ENCODE results near the gene RCOR2. TPM values are rescaled to one million over a fixed set of nuclear protein-coding genes. Genes with fewer than 3 reads are reported as not detected.

Gene RCOR2
- total RNA-seq, 2 donors from 2014 or later = 2.3 to 8.3 TPM

DNA sequence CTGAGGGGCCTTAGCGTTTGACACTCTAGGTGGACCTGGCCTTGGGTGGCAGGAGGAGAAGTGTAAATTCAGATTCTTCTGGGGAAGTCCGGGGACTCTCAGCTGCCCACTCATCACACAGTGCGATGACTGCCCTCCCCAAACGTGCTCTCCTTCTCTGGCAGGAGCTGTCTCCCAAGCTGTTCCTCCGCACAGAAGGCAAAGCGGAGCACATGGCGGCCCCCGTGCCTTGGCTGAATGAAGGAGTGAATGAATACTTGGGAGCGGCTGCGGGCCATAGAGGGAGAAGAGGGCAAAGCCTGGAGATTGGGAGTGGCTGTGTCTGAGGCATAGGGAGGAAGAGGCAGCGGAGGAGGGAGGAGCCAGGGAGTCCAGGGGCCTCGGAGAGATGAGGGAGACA lies 14.9 kb upstream of the RCOR2 start:
- DNase-seq = no peak
- no peak for ATAC-seq

DNA sequence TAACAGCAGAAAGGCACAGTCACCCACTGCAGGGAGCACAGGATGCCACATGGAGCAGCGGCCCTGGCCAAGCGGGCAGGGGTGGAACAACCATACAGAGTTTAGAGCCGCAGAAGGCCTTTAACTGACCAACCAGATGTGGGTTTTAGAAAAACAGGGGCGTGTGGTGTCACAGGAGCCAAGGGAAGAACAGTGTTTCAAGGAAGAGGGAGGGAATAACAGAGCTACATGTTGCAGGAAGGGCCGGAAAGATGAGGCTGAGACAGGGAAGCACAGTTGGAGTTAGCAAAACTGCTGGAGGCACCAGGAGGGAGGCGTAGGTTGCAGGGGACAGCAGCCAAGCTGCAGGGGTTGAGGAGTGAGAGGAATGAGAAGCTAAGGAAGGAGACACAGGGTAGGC lies 14.1 kb upstream of the RCOR2 start:
- no peak for DNase-seq
- intact Hi-C loops (cut with DNase I) = no loop called here

More for the DNA sequence above, 14.9 kb upstream of the RCOR2 start:
- intact Hi-C loops (cut with DNase I) = no loop called here

DNA sequence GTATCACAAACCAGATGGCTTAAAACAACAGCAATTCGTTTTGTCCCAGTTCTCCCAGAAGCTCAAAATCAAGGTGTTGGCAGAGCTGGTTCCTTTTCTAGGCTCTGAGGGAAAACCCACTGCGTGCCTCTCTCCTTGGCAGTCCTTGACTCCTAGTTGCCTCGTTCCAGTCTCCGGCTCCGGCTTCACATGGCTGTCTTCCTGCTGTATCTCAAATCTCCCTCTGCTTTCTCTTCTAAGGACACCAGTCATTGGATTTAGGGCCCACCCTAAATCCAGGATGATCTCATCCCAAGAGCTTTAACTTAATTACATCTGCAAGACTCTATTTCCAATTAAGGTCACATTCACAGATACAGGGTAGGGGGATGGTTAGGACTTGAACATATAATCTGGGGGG lies 12.7 kb upstream of the RCOR2 start:
- no peak for ATAC-seq
- no peak for DNase-seq
- intact Hi-C loops (cut with DNase I) = no loop called here

More for the DNA sequence above, 14.1 kb upstream of the RCOR2 start:
- no peak for ATAC-seq

DNA sequence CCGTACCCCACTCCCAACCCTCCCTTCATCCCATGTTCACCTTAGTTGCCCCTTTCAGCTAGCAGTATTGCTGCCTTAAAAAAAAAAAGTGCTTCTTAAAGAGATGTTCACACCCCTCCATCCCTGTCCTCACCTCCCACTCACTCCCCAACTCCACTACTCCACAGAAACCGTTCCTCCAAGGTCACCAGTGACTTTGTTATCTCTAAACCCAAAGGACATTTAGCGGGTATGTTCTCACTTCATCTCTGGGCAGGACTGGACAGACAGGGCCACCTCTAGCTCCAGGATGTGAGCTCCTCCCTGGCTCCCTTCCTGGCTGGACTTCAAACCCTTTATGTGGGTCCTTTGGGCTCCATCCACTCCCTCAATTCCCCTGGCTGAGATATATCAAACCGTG lies 6.4 kb upstream of the RCOR2 start:
- DNase-seq (no peak), ATAC-seq (no peak)
- intact Hi-C loops (cut with DNase I) = loop anchor here in 1 of 2 donors (5.0 kb wide), 1 partner anchor 411 kb away; no protein-coding TSS in a partner anchor

DNA sequence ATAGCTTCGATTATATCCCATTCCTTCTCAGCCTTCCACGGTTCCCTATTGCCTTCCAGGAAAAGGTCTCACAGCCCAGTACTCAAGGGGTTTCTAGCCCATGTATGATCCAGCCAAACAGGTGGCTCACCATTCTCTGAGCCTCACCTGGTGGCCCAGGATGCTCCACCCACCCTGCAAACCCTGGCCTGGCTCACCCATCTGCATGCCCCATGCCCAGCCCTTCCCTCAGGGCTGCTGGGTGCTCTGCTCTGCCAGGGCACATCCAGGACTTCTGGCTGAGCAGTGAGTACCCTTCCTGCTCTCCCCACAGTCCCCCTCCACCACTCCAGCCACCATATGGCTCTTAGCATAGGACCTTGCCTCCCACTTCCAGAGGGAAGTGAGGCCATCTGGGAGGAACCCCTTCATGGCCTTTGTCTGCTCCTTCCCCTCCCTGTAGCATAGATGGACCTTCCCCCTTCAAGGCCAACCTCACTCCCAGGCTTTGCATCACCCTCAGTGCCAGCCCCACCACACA lies 5.8 kb upstream of the RCOR2 start:
- ATAC-seq (no peak), DNase-seq (no peak)
- intact Hi-C loops (cut with DNase I) = loop anchor here in 1 of 2 donors (5.0 kb wide), 1 partner anchor 410 kb away; no protein-coding TSS in a partner anchor

DNA sequence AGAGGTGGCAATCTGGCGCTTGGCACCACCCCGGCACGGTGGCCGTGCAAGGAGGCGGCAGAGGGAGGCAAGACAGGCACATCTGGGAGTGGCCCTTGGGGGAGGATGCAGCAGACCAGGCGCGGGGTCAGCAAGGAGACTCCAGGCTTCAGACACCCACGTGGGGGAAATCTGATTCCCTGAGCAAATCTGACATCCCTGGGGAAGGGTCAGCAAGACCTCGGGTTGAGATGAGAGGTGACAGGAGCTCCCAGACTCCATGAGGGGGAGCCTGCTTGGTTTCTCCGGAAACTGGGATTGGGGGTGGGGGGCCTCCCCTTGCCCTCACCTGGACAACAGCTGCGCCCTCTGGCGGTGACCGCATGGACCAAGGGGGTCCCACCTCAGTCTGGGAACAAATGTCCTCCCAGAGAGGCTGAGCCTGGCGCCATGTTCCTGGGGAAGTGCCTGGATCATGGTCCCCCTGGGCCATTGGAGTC lies 4.0 kb upstream of the RCOR2 start:
- ATAC-seq (no peak), DNase-seq (no peak)

DNA sequence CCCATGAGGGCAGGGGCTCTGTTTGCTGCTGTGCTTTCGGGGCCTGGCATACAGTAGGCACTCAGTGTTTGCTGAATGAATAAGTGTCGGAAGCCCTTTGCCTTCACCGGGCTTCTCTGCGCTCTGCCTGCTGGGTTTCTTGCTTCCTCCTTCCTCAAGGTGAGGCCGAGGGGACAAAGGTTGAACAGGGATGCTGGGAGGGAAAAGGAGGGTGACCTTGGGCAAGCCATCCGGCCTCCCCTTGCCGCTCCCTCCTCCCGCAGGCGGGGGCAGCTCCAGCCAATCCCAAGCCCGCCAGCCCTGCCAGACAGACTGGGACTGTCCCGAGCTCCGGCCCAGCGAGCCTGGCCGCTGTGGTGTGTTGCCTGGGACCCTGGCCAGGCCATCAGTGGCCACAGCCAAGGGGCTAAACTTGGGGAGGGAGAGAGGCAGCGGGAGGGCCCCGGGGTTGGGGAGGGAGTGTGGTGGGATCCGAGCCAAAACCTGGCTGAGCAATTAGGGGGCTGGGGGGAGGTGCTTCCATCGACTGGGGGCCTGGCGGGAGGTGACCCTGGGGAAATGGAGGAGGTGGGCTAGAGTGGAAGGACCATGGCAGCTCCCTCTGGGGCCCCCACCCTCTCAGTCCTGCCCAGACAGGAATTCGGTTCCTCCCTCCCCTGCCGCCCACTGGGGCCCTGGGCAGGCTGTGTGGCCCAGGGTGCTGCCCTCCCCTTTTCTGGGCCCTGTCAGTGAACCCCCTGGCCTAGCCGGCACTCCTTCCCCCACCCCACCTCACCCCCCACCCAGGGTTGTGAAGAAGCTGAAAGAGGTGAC lies 3.4 kb upstream of the RCOR2 start:
- DNase-seq = peak; percentile 87
- ATAC-seq = peak; percentile 71 to 75
- intact Hi-C loops (cut with DNase I) = loop anchor here in 1 of 2 donors (5.0 kb wide), 1 partner anchor 408 kb away; no protein-coding TSS in a partner anchor

More for the DNA sequence above, 4.0 kb upstream of the RCOR2 start:
- intact Hi-C loops (cut with DNase I) = loop anchor here in 1 of 2 donors (5.0 kb wide), 1 partner anchor 409 kb away; no protein-coding TSS in a partner anchor

DNA sequence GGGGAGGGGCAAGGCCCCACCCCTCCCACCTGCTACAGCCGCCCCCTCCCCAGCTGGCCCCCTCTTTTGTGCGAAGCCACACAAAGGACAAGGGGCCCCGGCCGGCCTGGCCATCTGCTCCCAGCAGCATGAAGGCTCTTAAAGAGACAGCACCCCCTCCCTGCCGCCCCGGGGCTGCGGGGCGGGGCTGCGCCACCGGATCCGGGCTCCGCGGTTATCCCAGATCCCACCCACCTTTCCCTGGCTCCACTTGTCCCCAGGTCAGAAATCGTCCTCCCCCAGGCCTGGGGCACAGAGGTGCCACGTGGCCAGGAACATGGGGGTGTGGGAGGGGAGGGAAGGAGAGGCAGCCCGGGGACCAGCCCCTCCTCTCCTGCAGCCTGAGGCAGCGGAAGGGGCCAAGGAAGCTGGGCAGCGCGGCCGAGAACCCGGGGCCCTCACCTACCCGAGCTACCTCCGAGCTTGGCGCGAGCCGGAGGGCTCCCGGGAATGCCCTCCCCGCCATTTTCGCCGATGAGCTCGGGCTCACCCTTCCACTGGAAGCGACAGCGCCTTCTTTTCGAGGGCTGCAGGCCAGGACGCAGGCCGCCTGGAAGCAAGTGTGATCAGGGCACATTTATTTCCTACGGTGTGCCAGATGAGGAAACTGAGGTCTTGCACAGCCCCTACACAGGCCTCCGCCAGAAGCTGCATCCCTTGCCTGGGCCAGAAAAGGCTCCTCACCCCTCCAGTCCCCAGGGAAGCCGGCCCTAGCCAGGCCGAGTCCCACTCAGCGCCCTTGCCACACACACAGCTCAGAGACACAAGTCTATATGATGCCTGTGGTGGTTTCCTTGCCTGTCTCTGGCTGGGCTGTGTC lies 2.5 kb upstream of the RCOR2 start:
- intact Hi-C loops (cut with DNase I) = loop anchor here in 1 of 2 donors (5.0 kb wide), 1 partner anchor 407 kb away; no protein-coding TSS in a partner anchor
- peak; percentile 8 to 33 for ATAC-seq
- DNase-seq = peak; percentile 64

DNA sequence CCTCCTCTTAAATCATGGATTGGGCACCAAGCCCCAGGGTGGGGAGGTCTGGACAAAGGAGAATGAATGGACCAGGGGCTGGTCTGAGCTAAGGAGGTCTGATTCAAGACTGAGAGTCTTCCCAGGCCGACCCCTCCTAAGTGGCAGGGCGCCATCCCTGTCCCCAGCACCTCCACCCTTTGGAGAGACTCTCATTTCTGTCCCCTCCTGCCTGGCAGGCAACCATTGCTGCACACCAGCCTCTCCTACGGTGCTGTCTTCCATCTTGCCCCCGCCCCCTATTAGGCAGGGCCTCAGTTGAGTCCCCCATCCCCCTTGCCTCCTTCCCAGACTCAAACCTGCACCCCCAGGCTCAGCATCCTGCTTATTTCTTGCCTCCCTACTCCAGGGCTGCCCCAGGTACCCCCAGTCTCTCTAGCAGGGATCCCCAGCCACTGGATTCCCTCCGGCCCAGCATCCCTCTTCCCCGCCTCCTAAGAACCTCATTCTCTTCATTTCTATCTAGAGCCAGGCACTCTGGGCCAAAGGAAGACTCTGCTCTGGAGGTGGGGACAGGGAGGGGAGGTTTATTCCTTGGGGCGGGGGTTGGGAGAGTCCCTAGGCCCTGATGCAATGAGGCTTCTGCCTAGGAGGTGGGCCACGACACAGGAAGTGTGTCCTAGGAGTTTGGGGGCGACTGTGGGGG lies 1.7 kb upstream of the RCOR2 start:
- ATAC-seq (no peak), DNase-seq (no peak)
- intact Hi-C loops (cut with DNase I) = no loop called here

DNA sequence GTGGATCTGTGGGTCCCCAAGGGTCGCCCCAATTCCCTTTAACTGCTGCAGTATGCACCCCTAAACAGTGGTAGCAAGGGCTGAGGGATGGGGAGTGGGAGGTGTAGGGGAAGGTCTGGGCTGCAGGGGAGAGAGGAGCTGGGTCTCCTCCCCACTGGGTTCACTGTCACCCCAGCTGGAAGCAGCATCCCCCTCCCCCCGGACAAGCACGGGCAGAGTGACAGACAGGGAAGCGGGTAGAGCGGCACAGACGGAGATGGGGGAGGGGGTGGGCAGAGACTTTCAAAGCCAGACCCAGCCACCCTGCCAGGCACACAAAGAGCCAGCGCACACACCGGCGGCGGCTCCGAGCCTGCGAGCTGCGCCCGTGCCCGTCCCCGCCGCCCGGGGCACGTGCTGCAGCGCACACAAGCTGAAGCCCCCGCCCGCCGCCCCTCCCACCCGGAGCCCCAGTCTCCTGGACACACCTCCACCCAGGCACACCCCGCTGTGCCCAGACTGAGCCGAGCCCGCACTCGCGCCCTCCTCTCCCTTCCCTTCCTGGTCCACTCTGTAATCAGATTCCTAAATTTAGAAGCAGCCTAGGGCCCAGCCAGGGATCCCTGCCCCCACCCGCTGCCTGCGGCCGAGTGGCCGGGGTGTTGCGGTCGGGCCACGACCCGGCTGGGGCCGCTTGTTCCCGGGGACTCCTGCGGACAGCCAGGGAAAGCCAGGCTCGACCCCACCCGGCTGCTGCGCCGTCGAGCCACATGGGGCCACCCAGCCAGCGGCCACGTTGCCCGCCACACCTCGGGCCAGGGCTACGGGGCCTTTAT lies 935 bp upstream of the RCOR2 start:
- DNase-seq (peak; percentile 74), ATAC-seq (peak; percentile 56 to 59)

DNA sequence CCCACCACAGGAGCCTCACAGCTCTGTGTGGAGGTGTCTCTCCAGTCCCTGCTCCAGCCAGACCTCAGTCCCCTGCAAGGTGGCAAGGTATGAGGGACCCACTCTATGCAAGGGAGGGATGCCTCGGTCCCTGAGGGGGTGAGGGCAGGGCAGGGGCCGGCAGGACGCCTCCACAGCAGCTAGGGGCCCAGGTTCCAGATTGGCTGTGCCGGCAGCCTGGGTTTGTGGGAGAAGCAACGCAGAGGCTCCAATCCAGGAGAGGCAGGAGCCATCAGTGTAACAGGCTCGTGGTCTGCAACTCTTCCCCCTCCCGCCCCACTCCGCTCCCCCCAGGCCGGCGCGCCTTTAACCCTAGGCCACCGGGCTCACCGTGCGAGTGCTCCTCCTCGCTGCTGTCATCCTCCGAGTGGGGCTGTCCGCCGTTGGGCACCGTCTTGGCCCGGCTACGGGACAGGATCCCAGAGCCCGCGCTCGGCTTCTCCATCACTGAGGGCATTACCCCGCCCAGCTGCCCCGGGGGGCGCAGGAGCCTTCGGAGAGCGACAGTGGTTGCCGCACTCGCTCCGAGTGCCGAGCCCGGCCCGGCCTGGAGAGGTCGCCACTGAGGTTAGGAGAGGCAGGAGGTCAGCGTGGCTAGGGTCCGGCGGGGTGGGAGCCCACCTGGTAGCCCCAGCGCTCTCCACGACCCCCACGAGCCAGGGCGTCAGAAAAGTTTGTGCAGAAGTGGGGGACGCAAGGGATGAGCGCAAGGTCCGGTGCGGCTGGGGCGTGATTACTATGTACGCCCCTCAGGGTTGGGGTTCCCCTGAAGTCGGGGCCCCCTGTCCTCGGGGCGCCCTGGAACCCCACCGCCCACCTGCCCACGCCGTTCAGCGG lies 765 bp downstream of the RCOR2 start:
- intact Hi-C loops (cut with DNase I) = no loop called here
- DNase-seq = peak; percentile 55
- ATAC-seq = no peak

More for the DNA sequence above, 935 bp upstream of the RCOR2 start:
- intact Hi-C loops (cut with DNase I) = no loop called here

DNA sequence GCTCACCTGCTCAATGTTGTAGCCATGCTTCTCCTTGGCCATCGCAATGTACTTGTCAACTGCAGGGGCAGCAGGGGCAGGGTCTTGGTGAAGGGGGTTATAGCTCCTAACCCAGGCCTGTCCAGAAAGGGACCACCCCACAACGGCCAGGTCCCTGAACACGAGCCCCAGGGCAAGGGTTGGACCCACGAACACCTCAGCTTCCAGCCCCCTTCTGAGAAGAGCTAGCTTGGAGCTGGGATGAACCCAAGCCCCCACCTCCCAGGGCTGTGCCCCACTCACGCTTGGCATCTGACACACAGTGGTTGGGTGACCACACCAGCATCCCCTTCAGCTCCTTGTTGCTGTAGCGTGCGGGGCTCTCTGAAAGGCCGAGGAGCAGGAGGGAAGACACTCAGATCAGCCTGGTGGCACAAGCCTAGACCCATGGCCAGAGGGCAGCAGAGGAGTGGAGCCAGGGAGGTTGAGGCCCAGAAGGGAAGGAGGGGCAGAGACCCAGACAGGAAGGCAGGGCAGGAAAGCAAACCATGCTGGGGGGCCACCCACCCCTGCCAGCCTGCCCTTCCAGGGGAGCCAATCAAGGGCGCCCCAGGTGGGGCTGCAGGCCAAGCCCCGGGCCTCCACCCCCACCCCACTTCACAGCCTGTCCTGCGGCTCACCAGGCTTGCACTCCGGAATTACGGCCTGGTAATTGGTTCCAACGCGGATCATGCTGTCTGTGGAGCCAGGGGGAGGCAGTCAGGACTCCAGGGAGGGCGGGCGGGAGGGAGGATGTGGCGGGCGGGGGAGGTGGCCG lies 1.9 kb downstream of the RCOR2 start:
- DNase-seq (no peak), ATAC-seq (no peak)
- intact Hi-C loops (cut with DNase I) = no loop called here

DNA sequence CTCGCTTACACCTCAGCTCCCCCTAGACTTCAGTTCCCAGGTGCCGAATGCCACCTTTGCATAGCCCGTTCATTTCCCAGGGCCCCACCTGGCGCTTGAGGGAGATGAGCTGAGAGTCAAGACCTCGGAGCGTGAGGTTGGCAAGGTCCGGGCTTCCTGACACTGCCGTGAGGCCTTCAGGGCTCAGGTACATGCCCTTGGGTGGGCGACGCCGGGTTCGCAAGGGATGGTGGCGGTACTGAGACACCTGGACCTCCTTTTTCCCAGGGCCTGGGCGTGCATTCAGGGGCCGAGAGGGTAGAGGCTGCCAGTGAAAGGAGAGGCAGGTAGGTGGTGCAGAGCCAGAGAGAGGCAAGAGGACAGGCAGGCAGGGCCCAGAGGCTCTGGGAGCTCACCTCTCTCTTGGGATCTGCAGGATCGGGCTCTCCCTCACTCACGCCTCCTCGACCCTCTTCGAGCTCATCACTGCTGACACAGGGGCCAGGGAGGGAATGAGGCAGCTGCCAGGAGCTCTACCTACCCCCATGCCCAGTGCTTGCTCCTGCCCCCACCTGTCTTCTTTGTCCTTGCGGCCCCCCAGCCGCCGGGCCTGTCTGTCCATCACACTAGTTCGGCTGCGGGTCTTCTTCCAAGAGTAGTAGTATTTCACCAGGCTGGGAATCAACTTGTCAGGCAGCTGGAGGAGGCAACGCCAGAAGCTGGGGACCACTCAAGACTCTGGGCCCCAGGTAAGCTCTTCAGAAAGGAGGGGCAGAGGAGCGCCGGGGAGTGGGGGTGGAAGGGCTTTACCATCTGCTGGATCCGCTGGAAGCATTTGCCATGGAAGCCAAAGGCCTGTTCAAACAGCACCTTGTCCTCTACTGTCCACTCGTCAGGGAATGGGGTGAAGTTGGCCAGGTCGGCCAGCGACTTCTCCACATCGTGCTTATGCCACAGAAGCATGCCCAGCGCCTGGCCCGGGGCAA lies 2.8 kb downstream of the RCOR2 start:
- ATAC-seq (no peak), DNase-seq (no peak)
- intact Hi-C loops (cut with DNase I) = no loop called here

DNA sequence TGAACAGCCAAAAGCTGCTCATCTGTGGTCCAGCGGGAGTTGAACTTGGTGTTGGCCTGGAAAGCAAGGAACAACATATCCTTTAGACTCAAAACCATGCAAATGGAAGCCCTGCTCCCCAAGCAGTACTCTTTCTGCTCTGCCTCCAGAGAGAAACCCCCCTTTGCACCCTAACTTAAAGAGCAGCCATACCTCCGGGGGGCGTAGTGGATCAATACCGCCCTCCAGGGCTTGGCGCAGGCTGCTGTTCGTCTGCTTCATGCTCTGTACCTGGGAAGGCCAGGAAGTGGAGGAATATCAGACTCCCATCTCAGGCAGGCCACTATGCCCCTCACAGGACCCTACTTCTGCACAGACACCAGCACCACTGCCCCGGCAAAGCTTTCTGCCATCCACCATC lies 4.3 kb downstream of the RCOR2 start:
- intact Hi-C loops (cut with DNase I) = no loop called here
- DNase-seq = no peak
- no peak for ATAC-seq

DNA sequence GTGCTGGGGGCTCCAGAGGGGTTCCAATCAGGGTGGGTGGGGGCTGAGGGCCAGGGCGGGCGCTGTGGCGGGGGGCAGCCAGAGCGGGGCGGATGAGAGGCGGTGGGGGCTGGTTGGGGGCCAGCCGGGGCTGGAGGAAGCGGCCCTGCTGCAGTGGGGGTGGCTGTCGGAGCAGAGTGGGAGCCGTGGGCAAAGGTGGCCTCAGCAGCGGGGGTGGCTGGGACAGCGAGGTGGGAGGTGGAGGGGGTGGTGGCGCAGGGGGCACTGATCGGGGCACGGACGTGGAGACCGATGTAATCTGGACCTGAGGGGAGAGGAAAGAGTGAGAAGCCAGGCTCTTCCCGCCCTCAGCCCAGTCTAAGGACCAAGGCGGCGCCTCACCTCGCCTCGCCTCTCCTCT lies 5.1 kb downstream of the RCOR2 start:
- ATAC-seq = no peak
- intact Hi-C loops (cut with DNase I) = no loop called here
- no peak for DNase-seq
